H4 (cell line): ENCODE data around the gene FES. TPM values are rescaled to one million over a fixed set of nuclear protein-coding genes. Genes with fewer than 3 reads are reported as not detected.
"Not testable (repeated sequence)": the region's sequence is repeated elsewhere in the genome, so short reads cannot be mapped to it uniquely, and the experiment has no call there.

Experiments used
- DNase-seq: peaks from one replicate; pipeline ENCODE4 v3.0.0-alpha.2; 2015; ENCODE audit warnings: low spot score
- total RNA-seq: library from RNA; depleted of rRNA; stranded (reverse); fragments of >200 nt; shearing (Covaris generic); gene quantifications from 2 replicates; pipeline ENCODE4 v1.2.3, GENCODE V29; 2014

FES gene
- total RNA-seq, 1 experiment from 2014 or later, result 0.43 TPM

DNA sequence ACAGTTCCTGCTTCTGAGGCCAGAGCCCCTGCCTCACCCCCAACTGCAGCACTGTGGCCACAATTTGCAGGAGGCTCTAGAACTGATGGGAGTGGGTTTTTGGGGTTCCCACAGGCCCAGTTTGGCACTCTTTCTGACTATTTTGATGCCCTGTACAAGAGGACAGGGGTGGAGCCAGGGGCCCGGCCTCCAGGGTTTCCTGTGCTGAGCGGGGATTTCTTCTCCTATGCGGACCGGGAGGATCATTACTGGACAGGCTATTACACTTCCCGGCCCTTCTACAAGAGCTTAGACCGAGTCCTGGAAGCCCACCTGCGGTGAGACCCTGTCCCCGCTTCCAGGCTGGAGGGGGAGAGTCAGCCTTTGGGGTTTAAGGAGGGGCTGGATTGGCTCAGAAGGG, 25.7 kb downstream of the FES start:
- DNase-seq, result no peak

DNA sequence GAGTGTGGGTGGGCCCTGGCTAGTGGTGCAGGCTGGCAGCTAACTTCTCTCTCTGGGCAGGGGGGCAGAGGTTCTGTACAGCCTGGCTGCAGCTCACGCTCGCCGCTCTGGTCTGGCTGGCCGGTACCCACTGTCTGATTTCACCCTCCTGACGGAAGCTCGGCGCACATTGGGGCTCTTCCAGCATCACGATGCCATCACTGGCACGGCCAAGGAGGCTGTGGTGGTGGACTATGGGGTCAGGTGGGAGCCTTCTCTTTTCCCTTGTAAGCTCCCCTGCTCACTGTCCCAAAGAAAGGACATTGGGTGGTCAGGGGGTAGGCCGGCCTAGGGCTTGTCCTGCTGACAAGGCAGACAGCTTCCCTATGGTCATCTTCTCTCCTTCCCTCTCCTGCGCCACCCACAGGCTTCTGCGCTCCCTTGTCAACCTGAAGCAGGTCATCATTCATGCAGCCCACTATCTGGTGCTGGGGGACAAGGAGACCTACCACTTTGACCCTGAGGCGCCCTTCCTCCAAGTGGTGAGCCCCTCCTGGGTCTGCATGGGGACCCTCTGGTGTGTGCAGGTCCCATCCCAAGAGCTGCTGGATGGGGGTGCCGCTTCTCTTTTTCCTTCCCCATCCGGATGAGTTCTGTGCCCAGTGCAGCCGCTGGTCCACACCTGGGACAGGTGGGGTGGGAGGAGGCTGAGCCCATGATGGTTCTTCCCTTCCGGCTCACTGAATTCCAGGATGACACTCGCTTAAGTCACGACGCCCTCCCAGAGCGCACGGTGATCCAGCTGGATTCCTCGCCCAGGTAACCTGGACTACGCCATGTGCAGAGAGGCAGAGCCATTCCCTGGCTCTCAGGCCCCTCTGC, 26.4 kb downstream of the FES start:
- no peak for DNase-seq

DNA sequence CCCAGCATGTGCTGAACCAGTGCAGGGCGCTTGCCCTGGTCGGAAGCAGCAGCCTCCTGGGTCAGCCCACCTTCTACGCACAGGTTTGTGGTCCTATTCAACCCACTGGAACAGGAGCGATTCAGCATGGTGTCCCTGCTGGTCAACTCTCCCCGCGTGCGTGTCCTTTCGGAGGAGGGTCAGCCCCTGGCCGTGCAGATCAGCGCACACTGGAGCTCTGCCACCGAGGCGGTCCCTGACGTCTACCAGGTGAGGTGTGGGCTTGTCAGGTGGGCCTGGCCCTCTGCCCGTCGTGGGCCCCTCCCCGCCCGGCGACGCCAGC, 27.0 kb downstream of the FES start:
- DNase-seq, result no peak

DNA sequence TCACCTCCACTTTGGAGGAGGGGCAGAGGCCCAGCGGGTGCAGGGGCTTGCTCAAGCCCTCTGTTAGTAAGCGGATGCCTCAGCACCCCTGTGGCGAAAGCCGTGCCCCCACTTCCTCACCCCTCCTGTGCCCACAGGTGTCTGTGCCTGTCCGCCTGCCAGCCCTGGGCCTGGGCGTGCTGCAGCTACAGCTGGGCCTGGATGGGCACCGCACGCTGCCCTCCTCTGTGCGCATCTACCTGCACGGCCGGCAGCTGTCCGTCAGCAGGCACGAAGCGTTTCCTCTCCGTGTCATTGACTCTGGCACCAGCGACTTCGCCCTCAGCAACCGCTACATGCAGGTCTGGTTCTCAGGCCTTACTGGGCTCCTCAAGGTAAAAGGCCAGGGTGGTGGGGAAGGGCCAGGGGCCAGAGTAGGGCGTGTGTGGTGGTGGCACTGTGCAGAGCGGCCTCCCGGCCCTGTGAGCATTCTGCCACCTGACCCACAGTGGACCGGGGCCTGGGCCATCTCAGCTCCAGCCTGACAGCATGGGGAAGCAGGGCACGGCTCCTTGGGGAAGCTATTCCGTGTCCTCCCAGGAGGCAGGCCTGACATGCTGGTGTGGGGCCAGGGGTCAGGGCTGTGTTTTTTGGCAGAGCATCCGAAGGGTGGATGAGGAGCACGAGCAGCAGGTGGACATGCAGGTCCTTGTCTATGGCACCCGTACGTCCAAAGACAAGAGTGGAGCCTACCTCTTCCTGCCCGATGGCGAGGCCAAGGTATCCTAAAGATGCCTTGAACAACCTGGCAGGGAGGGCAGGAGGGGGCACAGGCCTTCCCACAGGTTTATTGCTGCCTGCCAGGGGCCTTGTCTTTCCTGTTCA, 27.8 kb downstream of the FES start:
- no peak for DNase-seq

DNA sequence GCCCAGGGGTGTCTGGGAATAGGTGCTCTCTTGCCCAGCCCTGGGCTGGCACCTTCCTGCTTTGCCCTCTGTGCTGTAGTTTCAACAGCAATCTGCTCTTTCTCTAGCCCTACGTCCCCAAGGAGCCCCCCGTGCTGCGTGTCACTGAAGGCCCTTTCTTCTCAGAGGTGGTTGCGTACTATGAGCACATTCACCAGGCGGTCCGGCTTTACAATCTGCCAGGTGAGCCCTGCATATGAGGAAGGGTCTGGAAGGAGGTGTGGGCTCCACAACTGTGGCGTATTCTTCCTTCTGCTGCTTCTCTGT, 28.4 kb downstream of the FES start:
- DNase-seq, result no peak

DNA sequence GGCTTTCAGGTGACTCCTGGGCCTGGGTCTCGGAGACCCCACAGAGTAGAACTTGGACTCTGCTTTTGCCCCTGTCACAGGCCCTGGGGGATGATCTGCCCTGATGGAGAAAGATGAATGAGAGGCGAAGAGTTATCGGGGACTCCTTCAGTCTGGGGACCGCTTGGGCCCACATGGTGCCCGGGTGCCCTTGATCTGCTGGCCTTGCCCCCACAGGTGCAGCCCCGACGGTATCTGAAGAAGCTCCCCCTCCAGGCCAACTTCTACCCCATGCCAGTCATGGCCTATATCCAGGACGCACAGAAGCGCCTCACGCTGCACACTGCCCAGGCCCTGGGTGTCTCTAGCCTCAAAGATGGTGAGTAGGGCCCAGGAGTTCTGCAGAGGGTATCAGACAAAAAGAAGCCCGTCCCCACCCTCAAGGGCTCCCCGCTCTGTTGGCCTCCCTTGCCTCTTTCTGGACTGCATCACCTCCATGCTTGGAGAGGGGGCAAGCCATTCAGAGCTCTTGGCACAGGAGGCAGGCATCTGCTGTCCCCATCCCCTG, 29.2 kb downstream of the FES start:
- no peak for DNase-seq

DNA sequence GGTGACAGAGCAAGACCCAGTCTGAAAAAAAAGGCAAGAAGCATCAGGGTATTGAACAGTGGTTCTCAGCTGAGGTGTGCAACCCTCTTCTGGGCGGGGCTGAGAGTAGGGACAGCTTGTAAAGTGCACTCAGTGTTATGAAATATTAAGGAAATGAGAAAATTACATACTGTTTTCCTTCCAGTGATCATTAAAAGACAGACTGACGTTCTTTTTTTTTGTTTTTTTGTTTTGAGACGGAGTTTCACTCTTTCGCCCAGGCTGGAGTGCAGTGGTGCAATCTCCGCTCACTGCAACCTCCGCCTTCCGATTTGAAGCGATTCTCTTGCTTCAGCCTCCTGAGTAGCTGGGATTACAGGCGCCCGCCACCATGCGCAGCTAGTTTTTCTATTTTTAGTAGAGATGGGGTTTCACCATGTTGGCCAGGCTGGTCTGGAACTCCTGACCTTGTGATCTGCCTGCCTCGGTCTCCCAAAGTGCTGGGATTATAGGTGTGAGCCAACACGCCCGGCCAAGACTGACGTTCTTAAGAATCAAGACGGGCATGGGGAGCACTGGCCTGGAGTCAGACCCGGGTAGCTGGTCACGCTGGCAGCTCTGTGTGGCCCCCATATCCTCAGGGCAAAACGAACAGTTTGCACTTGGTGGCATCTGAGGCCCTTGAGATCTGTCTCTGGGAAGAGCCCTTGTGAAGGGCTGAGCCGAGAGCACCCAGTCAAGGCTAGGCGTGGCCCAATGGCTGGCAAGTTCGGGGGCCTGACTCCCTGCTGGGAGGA, 30.2 kb downstream of the FES start:
- no peak for DNase-seq

DNA sequence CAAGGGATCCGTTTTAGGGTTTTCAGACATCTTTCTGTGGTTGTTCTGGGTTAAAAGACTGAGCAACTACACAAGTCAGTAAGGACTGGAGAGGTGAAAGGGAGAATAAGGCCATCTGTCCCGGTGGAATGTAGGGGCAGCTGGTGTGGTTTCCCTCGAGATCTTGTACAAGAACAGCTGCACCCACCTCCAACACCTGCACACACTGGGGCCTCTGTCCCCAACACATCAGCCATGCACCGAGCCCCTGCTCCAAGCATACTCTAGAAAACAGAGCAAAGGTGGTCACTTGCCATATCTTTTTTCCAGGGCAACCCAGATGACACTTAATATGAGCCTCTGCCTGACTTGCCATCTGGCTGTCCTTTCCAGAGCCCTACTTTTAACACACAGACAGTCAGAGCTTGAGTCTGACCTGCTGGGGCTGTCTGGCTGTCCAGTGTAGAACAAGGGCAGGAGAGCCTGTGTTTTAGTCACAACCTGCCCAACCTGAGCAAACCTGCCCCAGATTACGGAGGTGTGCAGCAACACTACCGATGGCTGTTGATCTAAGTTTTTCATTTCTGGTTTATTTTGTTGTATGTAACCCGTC, 31.0 kb downstream of the FES start:
- no peak for DNase-seq

DNA sequence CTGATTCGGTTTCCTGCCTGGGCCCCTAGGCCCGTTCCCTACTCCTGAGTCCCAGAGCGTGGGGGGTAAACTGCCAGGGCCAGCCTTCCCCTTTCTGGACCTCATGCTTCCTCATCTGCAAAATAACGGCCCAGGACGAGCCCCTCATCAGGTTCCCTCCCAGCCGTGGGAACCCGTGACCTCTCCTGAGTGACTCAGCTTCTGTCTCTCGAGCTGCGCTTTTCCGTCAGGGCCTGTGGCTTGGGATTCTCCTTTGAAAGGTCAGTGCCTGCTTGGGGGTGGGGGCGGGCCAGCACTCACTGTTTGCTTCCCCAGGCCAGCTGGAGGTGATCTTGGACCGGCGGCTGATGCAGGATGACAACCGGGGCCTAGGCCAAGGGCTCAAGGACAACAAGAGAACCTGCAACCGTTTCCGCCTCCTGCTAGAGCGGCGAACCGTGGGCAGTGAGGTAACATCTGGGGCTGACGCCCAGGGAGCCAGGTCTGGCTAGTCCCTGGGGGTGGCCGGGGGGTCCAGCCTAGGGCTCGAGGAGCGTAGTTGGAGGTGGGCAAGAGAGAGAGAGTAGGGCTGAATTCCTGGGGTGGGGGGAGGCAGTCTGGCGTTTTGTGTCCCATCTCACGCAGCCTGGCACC, 31.6 kb downstream of the FES start:
- DNase-seq, result no peak

DNA sequence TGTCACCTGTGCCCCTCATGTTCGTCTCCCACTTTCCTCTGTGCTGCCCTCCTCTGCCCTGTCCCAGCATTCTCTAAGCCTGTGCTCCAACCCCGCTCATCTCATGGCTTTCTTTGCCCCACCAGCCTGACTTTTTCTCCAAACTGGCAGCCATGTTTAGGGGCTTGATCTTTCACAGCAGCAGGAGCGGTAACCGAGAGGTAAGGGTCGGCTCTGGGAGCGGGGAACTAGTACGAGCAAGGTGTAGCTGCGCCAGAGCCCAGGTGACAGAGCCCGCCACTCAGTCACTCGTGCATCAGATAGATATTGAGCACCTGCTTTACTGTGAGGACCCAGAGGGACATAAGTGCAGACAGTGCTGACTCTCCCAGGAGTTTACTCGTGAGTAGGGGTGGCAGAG, 32.2 kb downstream of the FES start:
- DNase-seq, result no peak

DNA sequence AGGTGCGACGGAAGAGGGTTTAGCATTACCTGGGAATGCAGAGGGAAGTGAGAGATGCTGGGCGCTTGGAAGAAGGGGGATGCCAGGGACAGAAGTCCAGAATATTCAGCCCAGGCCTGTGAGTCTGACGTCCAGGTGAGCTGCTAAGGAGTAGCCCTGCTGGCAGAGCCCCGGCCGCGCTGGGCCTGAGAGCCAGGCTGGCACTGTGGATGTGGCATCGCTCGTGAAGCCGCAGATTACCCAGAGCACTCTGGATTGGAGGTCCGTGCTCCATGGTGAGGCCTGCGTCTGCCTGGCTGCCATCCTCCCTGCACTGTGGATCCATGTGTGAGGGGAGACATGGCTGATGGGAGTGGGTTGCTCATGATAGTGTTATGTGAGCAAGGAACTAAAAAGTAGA, 33.3 kb downstream of the FES start:
- no peak for DNase-seq

DNA sequence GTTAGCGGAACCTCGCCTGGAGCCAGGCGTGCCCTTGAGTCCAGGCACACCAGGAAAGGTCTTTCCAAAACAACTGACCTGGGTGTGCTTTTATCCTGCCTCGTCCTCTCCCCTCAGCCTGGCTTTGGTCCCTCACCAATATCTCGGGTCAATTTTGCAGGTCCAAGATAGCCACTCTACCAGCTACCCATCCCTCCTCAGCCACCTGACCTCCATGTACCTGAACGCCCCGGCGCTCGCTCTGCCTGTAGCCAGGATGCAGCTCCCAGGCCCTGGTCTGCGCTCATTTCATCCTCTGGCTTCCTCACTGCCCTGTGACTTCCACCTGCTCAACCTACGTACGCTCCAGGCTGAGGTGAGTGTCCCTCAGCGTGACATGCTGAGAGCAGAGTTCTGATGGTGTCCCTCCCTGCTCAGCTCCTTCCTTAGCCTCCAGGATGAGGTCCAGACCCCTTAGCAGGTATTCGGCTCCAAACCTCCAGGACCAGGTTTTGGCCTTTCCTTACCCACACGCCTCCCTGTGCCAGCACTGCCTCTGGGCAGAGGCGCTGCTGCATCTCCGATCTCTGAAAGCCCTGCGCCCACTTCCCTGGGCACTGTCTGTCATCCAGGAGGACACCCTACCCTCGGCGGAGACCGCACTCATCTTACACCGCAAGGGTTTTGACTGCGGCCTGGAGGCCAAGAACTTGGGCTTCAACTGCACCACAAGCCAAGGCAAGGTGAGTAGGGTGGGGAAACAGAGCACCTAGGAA, 33.9 kb downstream of the FES start:
- DNase-seq, result no peak

DNA sequence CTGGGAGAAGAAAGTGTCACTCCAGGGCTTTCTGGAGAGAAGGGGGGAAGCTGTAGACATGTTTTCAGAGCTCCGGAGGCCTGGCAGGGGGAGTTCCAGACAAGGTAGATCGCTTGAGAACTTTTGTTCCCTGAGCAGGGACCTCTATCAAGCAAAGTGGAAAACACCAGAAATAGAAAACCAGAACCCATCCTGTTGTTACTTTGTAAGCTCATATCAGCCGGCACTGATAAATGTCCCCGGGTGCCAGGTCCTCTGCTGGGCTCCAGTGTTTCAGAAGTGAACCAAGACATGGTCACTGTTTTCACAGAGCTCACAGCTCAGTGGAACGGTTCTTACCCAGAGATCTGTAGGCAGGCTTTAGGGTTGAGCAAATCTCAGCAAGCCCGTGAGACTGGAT, 34.5 kb downstream of the FES start:
- DNase-seq, result no peak

DNA sequence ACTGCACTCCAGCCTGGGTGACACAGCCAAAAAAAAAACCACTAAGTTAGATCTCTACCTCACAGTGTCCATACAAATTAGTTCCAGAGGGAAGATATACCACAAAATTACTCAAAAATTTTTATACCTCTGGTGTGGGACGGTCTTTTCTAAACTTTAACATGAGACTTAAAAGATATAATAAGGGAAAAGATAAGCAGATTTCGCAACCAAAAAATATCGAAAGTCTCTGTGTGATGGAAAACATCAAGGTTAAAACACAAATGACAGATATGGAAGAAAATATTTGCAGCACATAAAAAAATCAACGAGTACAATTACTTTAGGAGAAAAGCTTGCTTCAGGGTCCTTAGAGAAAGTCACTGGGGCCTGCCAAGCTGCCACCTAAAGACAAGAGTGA, 37.6 kb downstream of the FES start:
- no peak for DNase-seq

DNA sequence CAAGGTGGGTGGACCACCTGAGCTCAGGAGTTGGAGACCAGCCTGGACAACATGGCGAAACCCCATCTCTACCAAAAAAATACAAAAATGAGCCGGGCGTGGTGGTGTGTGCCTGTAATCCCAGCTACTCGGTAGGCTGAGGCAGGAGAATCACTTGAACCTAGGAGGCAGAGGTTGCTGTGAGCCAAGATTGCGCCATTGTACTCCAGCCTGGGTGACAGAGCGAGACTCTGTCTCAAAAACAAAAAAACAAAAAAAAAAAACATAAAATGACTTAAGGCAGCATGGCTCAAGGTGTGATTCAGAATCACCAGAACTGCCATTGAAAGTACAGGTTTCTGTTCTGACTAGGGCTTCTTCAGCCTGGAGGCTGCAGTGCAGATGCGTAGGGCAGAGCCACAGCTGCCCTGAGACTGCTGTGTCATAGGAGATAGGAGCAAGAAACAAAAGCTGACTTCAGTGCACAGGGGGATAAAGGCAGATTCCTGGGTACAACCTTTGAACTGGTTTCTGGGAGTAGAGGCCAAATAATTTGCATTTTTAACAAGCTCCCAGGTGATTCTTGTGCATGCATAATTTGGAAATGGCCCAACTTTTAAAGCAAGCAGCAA, 38.5 kb downstream of the FES start:
- not testable (repeated sequence) for DNase-seq

DNA sequence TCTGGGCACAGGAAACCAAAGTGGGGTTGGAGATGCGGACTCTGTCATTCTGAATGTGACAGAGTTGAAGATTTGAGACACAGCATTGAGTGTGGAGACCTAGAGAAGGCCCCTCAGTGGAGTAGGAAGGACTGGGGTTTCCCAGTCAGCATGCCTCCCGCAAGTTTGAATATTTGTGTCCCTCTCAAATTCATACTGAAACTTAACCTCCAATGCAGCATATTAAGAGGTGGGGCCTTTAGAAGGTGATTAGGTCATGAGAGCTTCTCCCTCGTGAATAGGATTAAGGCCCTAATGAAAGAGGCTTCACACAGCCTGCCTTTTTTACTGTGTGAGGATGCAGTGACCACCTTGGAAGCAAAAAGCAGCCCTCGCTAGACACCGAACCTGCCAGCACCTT, 40.1 kb downstream of the FES start:
- no peak for DNase-seq

DNA sequence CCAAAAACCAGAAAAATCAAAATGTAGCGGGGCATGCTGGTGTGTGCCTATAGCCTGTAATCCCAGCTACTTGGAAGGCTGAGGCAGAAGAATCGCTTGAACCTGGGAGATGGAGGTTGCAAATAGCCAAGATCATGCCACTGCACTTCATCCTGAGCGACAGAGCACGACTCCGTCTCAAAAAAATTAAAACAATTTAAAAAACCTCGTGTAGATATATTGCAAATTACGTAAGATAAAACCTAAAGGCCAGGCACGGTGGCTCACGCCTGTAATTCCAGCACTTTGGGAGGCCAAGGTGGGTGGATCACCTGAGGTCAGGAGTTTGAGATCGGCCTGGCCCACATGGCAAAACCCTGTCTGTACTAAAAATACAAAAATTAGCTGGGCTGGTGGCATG, 42.5 kb downstream of the FES start:
- DNase-seq, result not testable (repeated sequence)

DNA sequence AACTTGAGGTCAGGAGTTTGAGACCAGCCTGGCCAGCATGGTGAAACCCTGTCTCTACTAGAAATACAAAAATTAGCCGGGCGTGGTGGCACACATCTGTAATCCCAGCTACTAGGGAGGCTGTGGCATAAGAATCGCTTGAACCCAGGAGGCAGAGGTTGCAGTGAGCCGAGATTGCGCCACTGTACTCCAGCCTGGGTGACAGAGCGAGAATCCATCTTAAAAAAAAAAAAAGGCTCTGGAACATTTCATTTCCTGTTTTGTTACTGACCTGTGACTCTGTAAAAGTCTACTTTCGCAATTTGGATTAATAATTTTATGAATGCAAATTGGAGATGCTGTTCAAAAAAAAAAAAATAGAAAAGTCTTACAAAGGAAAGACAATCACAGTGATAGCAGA, 43.8 kb downstream of the FES start:
- not testable (repeated sequence) for DNase-seq

DNA sequence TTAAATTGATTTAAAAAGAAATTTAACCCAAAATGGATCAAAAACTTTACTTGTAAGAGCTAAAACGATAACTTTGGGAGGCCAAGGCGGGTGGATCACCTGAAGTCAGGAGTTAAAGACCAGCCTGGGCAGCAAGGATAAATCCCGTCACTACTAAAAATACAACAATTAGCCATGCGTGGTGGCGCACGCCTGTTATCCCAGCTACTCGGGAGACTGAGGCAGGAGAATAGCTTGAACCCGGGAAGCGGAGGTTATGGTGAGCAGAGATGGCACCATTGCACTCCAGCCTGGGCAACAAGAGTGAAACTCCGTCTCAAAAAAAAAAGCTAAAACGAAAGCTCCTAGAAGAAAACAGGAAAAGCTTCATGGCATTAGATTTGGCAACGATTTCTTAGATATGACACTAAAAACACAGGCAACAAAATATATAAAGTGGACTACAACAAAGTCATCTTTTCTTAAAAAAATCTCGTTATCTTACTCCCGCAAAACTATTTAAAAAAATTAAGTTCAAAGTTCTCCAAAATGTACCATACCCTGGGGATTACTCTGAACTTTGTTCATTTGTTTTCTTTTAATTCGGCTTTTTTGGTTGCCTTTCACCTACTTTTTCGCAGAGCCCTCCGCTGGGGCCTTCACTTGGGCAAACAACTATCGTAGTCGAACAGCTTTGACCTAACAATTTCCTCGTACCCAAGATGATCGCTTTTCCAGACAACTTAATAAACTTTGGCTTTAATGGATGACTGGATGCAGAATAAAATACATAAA, 45.1 kb downstream of the FES start:
- DNase-seq, result no peak
